GM21447 (cell line): ENCODE measurements around the gene ZBTB38.

ENCODE experiments used
- ATAC-seq: cut with Tn5 transposase; IDR thresholded peaks from one replicate; pipeline ENCODE4 v1.9.1; 2021; ENCODE audit not compliant: unreplicated experiment

ZBTB38 gene

GRCh38 chr3:141336672-141337522 lies 31.4 kb upstream of the ZBTB38 start:
- ATAC-seq = peak; percentile 92

DNA sequence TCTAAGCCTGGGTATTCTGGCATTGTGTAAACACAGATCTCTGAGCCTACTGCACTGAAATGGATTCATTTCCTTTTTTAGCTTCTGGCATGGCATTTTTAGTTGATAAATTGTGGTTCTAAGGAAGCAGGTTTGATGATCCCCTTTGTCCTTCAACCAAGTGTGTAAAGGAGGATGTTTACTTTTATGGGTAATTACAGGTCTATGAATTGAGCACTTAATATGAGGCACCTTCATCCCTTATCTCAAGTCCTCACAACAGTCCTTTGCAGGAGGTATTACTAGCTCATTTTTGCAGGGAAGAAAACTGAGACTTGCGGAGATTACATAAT lies 30.8 kb upstream of the ZBTB38 start:
- ATAC-seq = no peak

- no peak for ATAC-seq
These were observed 30.3 kb upstream of the ZBTB38 start for GRCh38 chr3:141337991-141338390.

DNA sequence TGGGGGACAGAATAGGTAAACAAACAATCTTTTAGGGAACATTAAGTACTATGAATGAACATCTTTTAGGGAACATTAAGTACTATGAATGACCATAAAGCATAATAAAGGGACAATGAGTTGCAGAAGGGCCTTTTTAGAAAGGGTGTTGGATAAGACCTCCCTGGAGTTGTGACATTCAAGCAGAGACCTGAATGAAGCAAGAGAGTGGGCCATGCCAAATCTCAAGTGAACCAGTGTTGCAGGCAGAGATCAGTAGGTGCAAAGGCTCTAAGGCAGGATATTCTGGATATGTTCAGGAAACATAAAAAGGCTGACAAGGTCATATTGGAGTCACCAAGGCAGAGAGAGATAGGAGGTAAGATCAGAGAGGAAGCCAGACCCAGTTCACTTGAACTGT lies 29.4 kb upstream of the ZBTB38 start:
- ATAC-seq = no peak

- ATAC-seq = no peak
These were observed 26.8 kb upstream of the ZBTB38 start for GRCh38 chr3:141341536-141341935.

DNA sequence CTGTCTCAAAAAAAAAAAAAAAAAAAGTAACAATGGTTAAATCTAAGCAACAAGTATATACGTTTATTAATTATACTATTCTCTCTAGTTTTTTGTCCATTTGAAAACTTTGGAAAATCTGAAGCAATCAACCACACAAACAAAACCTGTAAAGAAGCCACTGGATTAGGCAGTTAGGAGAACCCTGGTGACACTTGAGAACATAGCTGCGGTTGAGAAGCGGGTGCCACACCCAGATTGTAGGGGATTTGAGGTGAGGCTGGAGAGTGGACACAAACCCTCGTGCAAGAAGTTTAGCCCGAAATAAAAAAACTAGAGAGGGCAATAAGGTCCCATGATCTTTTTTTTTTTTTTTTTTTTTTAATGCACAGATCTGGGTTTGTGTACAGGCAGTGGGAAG lies 25.9 kb upstream of the ZBTB38 start:
- no peak for ATAC-seq

DNA sequence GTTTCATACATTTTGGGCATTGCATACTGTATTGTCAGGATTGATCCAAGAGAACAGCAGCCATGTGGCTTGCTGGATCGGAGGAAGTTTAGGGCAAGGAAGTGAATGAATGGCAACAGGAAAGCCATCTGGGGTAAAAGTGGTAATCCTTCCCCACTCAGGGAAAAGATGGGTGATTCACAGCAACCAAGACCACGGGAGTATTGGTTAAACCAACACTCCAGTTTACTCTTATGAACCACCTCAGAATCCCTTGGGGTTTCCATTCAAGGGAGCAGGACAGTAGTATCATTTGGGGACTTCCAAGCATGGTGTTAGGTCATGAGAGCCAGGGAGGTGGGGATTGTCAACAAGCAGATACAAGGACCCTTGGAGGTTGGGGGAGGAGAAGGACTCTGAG lies 25.2 kb upstream of the ZBTB38 start:
- ATAC-seq = no peak

GRCh38 chr3:141343865-141344271 lies 24.4 kb upstream of the ZBTB38 start:
- no peak for ATAC-seq

GRCh38 chr3:141345528-141345927 lies 22.8 kb upstream of the ZBTB38 start:
- no peak for ATAC-seq

- ATAC-seq = no peak
These were observed 22.3 kb upstream of the ZBTB38 start for GRCh38 chr3:141346007-141346406.

DNA sequence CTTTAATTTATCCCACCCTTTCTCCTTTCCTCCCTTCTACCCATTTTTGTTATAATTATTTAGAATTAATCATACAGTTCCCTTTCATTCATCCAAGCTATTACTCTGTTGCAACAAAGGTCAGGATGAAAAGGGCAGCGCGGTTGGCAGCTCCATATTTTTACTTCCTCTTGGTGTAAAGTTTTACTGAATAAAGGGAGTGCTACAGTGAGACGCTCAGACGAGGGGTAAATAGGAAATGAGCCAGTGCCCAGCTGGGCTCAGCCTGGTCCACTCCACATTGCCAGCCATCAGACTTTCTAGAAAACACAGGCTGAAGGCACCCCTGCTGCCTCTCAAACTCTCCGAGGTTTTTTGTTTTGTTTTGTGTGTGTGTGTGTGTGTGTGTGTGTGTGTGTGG lies 21.9 kb upstream of the ZBTB38 start:
- no peak for ATAC-seq

- no peak for ATAC-seq
These were observed 21.5 kb upstream of the ZBTB38 start for GRCh38 chr3:141346839-141347238.

DNA sequence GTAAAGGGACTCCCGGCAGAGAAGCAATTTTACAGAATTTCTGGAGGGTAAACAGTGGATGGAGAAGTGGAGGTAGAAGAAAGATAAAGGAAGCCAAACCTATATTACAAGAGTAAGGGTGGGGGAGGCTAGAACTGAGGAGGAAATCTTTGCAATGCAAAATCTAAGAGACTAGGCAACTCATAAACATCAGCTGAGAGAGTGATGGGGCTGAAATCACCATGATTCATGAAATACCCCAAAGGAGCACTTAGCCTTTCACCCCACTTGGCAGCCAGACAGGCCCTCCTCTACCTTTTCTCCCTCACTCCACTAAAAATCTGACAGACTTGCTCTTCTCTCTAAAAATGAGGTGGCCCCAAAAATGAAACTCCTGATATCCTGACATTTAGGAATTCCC lies 19.5 kb upstream of the ZBTB38 start:
- no peak for ATAC-seq

GRCh38 chr3:141349711-141350110 lies 18.6 kb upstream of the ZBTB38 start:
- no peak for ATAC-seq

DNA sequence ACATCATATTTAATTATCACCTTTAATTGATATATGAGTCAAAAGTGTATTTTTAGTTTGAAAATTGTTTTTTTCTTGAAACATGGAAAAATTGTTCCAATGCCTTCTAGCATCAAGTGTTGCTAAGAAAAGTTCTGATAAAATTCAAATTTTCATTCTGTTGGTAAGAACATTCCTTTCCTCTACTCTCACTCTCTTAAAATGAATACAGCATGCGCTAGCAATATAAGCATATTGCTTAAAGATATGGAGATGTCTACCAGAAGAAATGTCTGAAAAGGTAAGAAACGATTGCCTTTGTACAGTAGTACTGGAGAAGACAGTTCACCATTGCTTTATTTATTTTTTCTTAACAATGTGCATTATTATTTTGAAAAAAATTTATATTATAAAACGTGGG lies 17.6 kb upstream of the ZBTB38 start:
- ATAC-seq = no peak

GRCh38 chr3:141352262-141352984 lies 15.9 kb upstream of the ZBTB38 start:
- no peak for ATAC-seq

GRCh38 chr3:141353652-141354495 lies 14.4 kb upstream of the ZBTB38 start:
- no peak for ATAC-seq

DNA sequence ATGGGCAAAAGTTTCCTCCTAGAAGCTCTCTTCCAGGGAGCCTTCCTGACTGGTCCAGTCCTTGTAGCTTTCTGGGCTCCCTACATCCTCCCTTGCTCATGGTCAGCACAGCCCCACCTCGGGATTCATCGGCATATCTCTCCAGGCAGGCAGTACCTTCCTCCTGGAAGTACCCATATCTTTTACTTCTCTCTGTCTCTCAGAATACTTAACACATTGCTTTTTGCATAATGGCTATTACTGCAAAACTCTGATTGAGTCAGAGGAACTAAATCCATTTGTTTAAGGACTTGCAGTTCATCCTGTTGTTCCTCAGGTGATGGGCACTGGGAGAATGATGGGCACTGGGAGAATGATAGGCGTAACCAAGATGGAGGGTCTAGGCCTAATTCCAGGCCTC lies 13.8 kb upstream of the ZBTB38 start:
- ATAC-seq = no peak

GRCh38 chr3:141355242-141355641 lies 13.1 kb upstream of the ZBTB38 start:
- ATAC-seq = no peak

GRCh38 chr3:141356046-141356445 lies 12.3 kb upstream of the ZBTB38 start:
- no peak for ATAC-seq

DNA sequence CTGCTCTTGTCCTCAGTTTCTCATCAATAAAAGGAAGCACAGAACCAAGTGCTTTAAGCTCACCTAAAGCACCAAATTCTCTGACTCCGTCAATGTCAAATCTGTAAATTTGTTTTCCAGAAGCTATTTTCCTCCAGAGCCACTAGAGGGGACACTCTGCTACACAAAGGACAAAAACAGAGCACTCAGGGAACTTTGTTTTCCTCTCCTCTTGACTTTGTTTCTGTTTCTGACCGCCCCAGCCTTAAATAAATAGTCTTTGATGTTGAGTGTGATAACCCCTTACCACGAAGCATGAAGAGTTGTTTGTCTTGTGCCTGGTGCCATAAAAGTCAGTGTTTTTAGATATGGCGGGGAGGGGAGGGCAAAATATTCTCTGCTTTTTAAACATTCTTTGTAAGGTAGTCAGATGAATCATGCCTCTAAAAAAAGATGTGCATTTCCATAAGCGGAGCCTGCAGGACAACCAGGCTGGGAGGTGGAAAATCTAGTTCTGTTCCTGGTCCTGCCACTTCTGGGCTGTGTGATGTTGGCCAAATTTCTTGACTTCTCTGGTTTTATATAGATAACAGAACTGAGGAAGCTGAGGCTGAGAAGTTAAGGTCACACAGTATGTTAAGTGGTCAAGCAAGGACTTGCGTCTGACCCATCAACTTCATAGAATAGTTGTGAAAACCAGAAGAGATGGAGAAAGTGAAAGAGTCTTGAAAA lies 7.3 kb upstream of the ZBTB38 start:
- ATAC-seq = peak; percentile 66
